Stomach (tissue), 9 donors: ENCODE measurements around the gene BRME1. TPM values are rescaled to one million over a fixed set of nuclear protein-coding genes. Genes with fewer than 3 reads are reported as not detected.
A peak's percentile ranks its signal among the peaks of the same experiment; 100 is the strongest.

Experiments used
- DNase-seq, 2 donors: peaks; one replicate each; pipeline versions ENCODE4 v3.0.0 to v3.0.0-alpha.2; 2013 to 2019
- H3K27ac ChIP-seq, 5 donors: fragments of 200-600 bp in 4 of 5; sonication (generic) in 4 of 5; one replicate each; pipeline ENCODE4 v1.5.1; 2013 to 2019; ENCODE audit warnings: mild to moderate bottlenecking in 1 of 5, moderate library complexity in 1 of 5
- H3K27me3 ChIP-seq, 3 donors: fragments of 200-600 bp; sonication (generic); one replicate each; pipeline ENCODE4 v1.5.1; 2017 to 2019; ENCODE audit warnings: mixed run types in 1 of 3
- H3K36me3 ChIP-seq, 4 donors: fragments of 200-600 bp; sonication (generic); 1 replicate in 3 of 4; 2 replicates in 1 of 4; pipeline ENCODE4 v1.5.1; 2016 to 2019
- H3K4me1 ChIP-seq, 4 donors: fragments of 200-600 bp; sonication (generic); one replicate each; pipeline ENCODE4 v1.5.1; 2016 to 2019
- H3K4me3 ChIP-seq, 4 donors: fragments of 200-600 bp; sonication (generic) in 3 of 4; one replicate each; pipeline ENCODE4 v1.5.1; 2016 to 2019; ENCODE audit warnings: mild to moderate bottlenecking in 1 of 4
- H3K9me3 ChIP-seq, 4 donors: fragments of 200-600 bp; sonication (generic); one replicate each; pipeline ENCODE4 v1.5.1; 2016 to 2019
- CTCF ChIP-seq, 7 experiments: fragments of 450-650 bp in 4 of 7; fragments of 200-600 bp in 3 of 7; sonication (generic) in 3 of 7; IDR thresholded peaks; one replicate each; pipeline ENCODE4 v1.5.1; 2016 to 2019; ENCODE audit warnings: antibody characterized with exemption in 7 of 7, control low read depth in 2 of 7, mild to moderate bottlenecking in 1 of 7
- EP300 ChIP-seq: sonication (generic); formaldehyde crosslinking; IDR thresholded peaks from one replicate; pipeline ENCODE4 v1.6.1; 2017; ENCODE audit warnings: antibody characterized with exemption
- POLR2A ChIP-seq, 4 donors: fragments of 450-650 bp; IDR thresholded peaks; one replicate each; pipeline ENCODE4 v1.6.1; 2016; ENCODE audit warnings: antibody characterized with exemption in 4 of 4, control low read depth in 2 of 4, mild to moderate bottlenecking in 1 of 4, moderate library complexity in 1 of 4
- POLR2AphosphoS5 ChIP-seq, 3 donors: sonication (generic); formaldehyde crosslinking; IDR thresholded peaks; one replicate each; pipeline ENCODE4 v1.6.1; 2016; ENCODE audit warnings: antibody characterized with exemption in 3 of 3
- WGBS, 5 donors: extraction: QIAGEN DNeasy Blood & Tissue Kit in 3 of 5; methylation state at CpG; one replicate each; pipeline versions ENCODE4 v1.1.5 to v1.1.7; 2013 to 2018; 5-methylcytosine and 5-hydroxymethylcytosine counted together
- intact Hi-C: fragments of 100-400 bp; cut with DNase I; formaldehyde crosslinking; loops from one replicate; pipeline ENCODE4 v1.15.1; 2023; ENCODE audit warnings: low total_unique reads
- polyA plus RNA-seq, 3 donors: library from polyadenylated mRNA; stranded (reverse); fragments of 200-250 nt; gene quantifications; one replicate each; pipeline ENCODE4 v1.2.3, GENCODE V29; 2013
- total RNA-seq, 5 donors: library from RNA; depleted of rRNA; stranded (reverse); fragments of >200 nt; gene quantifications; one replicate each; pipeline versions ENCODE4 v1.1.0 to v1.2.3, GENCODE V29; 2014 to 2016
- donor health status: healthy with polysubstance abuse.
- donor health status: Bipolar disorder and iron deficiency.
- donor health status: healthy.

The BRME1 gene
- total and polyA plus RNA-seq, 8 donors, result 0.87 to 14.3 (median 2.0) TPM; not detected in 1

- no peak overlapping the region for H3K4me3 ChIP-seq
- WGBS, 5 donors, result 43 to 60% (median 44%) methylated on average over 13 to 17 of the region's 17 CpGs
- no peaks in the 10 kb centered on the region for H3K27me3 ChIP-seq
Measured at GRCh38 chr19:13881692-13882418, 24.1 kb downstream of the BRME1 start.

GRCh38 chr19:13881251-13881691 is 24.6 kb downstream of the BRME1 start:
- Histone ChIP-seq H3K27ac (peak overlapping the region in 4 of 5 donors; percentile 80 to 85 (median 83)), H3K4me1 (peaks cover 18 to 58% (median 48%) of the 10 kb centered on the region in 4 donors), H3K9me3 (no peaks in the 10 kb centered on the region), H3K36me3 (no peaks in the 10 kb centered on the region), H3K4me3 (no peak overlapping the region), H3K27me3 (no peaks in the 10 kb centered on the region)
- intact Hi-C loops, result loop anchor here (10.0 kb wide), 1 partner anchor 174 kb away; no protein-coding TSS in a partner anchor
- no peak for TF ChIP-seq POLR2AphosphoS5 (IDR thresholded peaks at IDR 0.05)
- TF ChIP-seq EP300, result no peak
- no peak for TF ChIP-seq POLR2A (IDR thresholded peaks at IDR 0.05)
- no peak for TF ChIP-seq CTCF (IDR thresholded peaks at IDR 0.05)
- peak in 1 of 2 donors; percentile 74 for DNase-seq
- 46 to 66% (median 54%) methylated on average over 9 to 12 of the region's 12 CpGs for WGBS, 5 donors

More at GRCh38 chr19:13881692-13882418, 24.1 kb downstream of the BRME1 start:
- intact Hi-C loops, result loop anchor here (10.0 kb wide), 1 partner anchor 173 kb away; no protein-coding TSS in a partner anchor
- H3K4me1 ChIP-seq, result peaks cover 18 to 64% (median 50%) of the 10 kb centered on the region in 4 donors
- DNase-seq, result peak in 1 of 2 donors; percentile 56
- TF ChIP-seq POLR2AphosphoS5 (IDR thresholded peaks at IDR 0.05) (no peak), CTCF (IDR thresholded peaks at IDR 0.05) (no peak), POLR2A (IDR thresholded peaks at IDR 0.05) (no peak), EP300 (no peak)
- peak overlapping the region in 4 of 5 donors; percentile 12 to 85 (median 82) for H3K27ac ChIP-seq
- H3K9me3 ChIP-seq, result no peaks in the 10 kb centered on the region
- no peaks in the 10 kb centered on the region for H3K36me3 ChIP-seq

GRCh38 chr19:13880059-13881043 is 25.6 kb downstream of the BRME1 start:
- H3K27me3 ChIP-seq, result no peaks in the 10 kb centered on the region
- WGBS, 5 donors, result 5 to 11% (median 6%) methylated on average over 19 to 34 of the region's 34 CpGs
- H3K36me3 ChIP-seq, result no peaks in the 10 kb centered on the region
- H3K27ac ChIP-seq, result peak overlapping the region; percentile 15 to 85 (median 83)
- no peak for TF ChIP-seq POLR2A (IDR thresholded peaks at IDR 0.05)
- TF ChIP-seq EP300, result no peak
- peak in 6 of 7 experiments; percentile 84 to 100 (median 98) for TF ChIP-seq CTCF (IDR thresholded peaks at IDR 0.05)
- TF ChIP-seq POLR2AphosphoS5 (IDR thresholded peaks at IDR 0.05), result peak; percentile 64 to 90 (median 69)
- H3K9me3 ChIP-seq, result no peaks in the 10 kb centered on the region
- peak; percentile 99 for DNase-seq
- H3K4me1 ChIP-seq, result peaks cover 18 to 49% (median 40%) of the 10 kb centered on the region in 4 donors
- intact Hi-C loops, result loop anchor here (10.0 kb wide), 1 partner anchor 174 kb away; no protein-coding TSS in a partner anchor
- peak overlapping the region in 3 of 4 donors; percentile 19 to 33 (median 26) for H3K4me3 ChIP-seq

GRCh38 chr19:13877303-13877702 is 28.6 kb downstream of the BRME1 start:
- intact Hi-C loops, result no loop called here
- Histone ChIP-seq H3K4me3 (no peak overlapping the region), H3K27me3 (peaks cover 0 to 15% (median 0%) of the 10 kb centered on the region in 3 donors), H3K36me3 (no peaks in the 10 kb centered on the region), H3K9me3 (no peaks in the 10 kb centered on the region), H3K4me1 (peaks cover 27 to 42% (median 36%) of the 10 kb centered on the region in 4 donors), H3K27ac (no peak overlapping the region)
- no peak for TF ChIP-seq CTCF (IDR thresholded peaks at IDR 0.05)
- TF ChIP-seq EP300, result no peak
- TF ChIP-seq POLR2A (IDR thresholded peaks at IDR 0.05), result no peak
- TF ChIP-seq POLR2AphosphoS5 (IDR thresholded peaks at IDR 0.05), result no peak
- 77 to 89% (median 80%) methylated on average over 12 to 27 of the region's 27 CpGs for WGBS, 5 donors
- DNase-seq, result no peak
